ENCODE results near the gene CYP2R1. TPM values are rescaled to one million over a fixed set of nuclear protein-coding genes. Genes with fewer than 3 reads are reported as not detected.

Gene CYP2R1
- total and polyA plus RNA-seq, 2 of the 13 experiments (the other 11 are each of a cell fraction or from before 2014, with no cell fraction given), result 0.59 to 0.60 TPM

- TF ChIP-seq MTERF4 (CRISPR knock-in tag; IDR thresholded peaks at IDR 0.05) (peak; percentile 64; the same call in 1 of the 2 replicates), ZNF879 (CRISPR knock-in tag; IDR thresholded peaks at IDR 0.05) (peak; percentile 42; the same call in 1 of the 2 replicates), MEIS1 (CRISPR knock-in tag; IDR thresholded peaks at IDR 0.05; ENCODE audit: borderline replicate concordance) (peak; percentile 75; the same call in 1 of the 2 replicates), KAT2B (IDR thresholded peaks at IDR 0.05; ENCODE audit: borderline replicate concordance, low read depth, low read length) (no peak), ZNF251 (CRISPR knock-in tag; IDR thresholded peaks at IDR 0.05) (no peak), THAP8 (CRISPR knock-in tag; IDR thresholded peaks at IDR 0.05; ENCODE audit: borderline replicate concordance) (no peak), RFXAP (CRISPR knock-in tag; IDR thresholded peaks at IDR 0.05; ENCODE audit: borderline replicate concordance) (0 out of 2 replicates have a peak, but pooled peaks have one; percentile 21), PBX2 (CRISPR knock-in tag; IDR thresholded peaks at IDR 0.05) (peak; percentile 81), LBX2 (CRISPR knock-in tag; IDR thresholded peaks at IDR 0.05; ENCODE audit: borderline replicate concordance) (0 out of 2 replicates have a peak, but pooled peaks have one; percentile 52), MED13 (CRISPR knock-in tag; IDR thresholded peaks at IDR 0.05) (peak; percentile 21; the same call in 1 of the 2 replicates), TBX3 (IDR thresholded peaks at IDR 0.05; ENCODE audit: borderline replicate concordance) (peak; percentile 60; the same call in 1 of the 2 replicates), ZNF367 (CRISPR knock-in tag; IDR thresholded peaks at IDR 0.05; ENCODE audit: borderline replicate concordance) (no peak), MYPOP (CRISPR knock-in tag; IDR thresholded peaks at IDR 0.05) (peak; percentile 96), SAP130 (CRISPR knock-in tag; IDR thresholded peaks at IDR 0.05; ENCODE audit: low read depth) (peak; percentile 60), MAFF (IDR thresholded peaks at IDR 0.05; ENCODE audit: low read depth, low read length) (no peak), HOMEZ (CRISPR knock-in tag; IDR thresholded peaks at IDR 0.05; ENCODE audit: low read depth) (peak; percentile 96), NCOA5 (CRISPR knock-in tag; IDR thresholded peaks at IDR 0.05) (no peak), AHDC1 (CRISPR knock-in tag; IDR thresholded peaks at IDR 0.05; ENCODE audit: borderline replicate concordance) (no peak)
Measured at GRCh38 chr11:14892036-14892556, at the start of gene CYP2R1 (continued).

Data from HepG2 (cell line).